LNCaP clone FGC (cell line): ENCODE measurements around the gene GM2A.
"Not testable (repeated sequence)": the region's sequence is repeated elsewhere in the genome, so short reads cannot be mapped to it uniquely, and the experiment has no call there.

Experiments
- DNase-seq: peaks from one replicate; pipeline ENCODE4 v3.0.0-alpha.2; 2011; ENCODE audit warnings: low read depth
- H3K4me3 ChIP-seq: 2 replicates; pipeline ENCODE4 v1.5.1; 2011; ENCODE audit warnings: mild to moderate bottlenecking, low read depth, low read length, control low read depth
- TF ChIP-seq, protein P1 (sequence below): IDR thresholded peaks from 2 replicates; pipeline ENCODE4 v1.5.1; 2012; ENCODE audit warnings: mild to moderate bottlenecking; ENCODE audit not compliant: control insufficient read depth, insufficient read depth; ENCODE audit errors: extremely low read depth

The GM2A gene

DNA sequence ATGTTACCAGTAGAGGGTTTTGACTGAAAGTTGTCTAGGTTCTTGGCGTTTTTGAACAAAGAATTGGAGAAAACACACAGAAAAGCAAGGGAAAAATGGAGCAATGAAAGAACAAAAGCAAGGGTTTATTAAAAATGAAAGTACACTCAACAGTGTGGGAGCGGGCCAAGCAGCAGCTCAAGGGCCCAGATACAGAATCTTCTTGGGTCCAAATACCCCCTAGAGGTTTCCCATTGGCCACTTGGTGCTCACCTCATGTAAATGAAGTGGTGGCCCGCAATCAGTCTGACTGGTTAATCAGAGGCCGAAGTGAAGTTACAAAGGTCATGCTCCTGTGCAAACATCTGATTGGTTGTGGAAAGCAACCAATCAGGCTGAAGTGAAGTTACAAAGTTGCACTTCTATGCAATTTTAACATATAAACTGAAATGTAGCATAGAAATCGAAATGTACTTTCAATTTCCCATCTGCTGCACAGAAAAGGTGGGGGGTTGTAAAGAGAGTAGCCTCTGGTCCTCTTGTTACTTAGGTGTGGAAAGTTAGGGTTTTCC lies 1.9 kb upstream of the GM2A start:
- TF ChIP-seq, protein P1, sequence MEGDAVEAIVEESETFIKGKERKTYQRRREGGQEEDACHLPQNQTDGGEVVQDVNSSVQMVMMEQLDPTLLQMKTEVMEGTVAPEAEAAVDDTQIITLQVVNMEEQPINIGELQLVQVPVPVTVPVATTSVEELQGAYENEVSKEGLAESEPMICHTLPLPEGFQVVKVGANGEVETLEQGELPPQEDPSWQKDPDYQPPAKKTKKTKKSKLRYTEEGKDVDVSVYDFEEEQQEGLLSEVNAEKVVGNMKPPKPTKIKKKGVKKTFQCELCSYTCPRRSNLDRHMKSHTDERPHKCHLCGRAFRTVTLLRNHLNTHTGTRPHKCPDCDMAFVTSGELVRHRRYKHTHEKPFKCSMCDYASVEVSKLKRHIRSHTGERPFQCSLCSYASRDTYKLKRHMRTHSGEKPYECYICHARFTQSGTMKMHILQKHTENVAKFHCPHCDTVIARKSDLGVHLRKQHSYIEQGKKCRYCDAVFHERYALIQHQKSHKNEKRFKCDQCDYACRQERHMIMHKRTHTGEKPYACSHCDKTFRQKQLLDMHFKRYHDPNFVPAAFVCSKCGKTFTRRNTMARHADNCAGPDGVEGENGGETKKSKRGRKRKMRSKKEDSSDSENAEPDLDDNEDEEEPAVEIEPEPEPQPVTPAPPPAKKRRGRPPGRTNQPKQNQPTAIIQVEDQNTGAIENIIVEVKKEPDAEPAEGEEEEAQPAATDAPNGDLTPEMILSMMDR: no peak
- DNase-seq: no peak
- no peak overlapping the region for H3K4me3 ChIP-seq

DNA sequence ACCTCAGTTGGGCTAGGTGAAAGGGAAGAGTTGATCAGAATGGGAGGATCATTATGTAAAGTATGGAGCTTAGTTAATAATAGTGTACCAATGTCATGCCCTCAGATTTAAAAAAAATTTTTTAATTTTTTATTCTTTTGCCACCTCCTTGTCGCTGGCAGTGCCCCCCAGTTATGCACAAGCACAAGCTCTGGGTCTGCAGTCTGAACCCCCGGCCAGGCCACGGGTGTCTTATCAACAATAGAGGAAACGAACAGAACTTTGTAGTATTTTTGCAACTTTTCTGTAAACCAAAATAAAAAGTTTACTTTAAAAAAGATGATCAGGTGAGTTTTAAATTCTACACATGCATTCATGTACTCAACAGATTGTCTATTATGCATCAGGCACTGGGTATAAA lies 1.4 kb upstream of the GM2A start:
- no peak overlapping the region for H3K4me3 ChIP-seq
- TF ChIP-seq, protein P1: no peak
- DNase-seq: no peak

DNA sequence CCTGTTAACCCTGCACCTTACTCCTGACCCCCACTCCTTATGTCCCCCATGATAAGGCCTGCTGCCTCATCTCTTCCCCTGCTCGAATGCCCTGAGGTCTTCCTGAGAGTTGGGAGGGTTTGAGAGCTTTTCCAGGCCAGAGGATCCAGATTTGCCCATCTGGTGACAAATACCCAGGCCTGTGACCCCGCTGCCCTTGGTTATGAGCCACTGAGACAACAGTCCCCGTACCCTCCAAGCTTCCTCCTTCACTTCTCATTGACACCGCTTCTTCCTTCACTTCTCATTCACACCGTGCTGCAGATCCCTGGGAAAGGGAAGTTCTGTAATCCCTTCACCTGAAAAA lies 593 bp downstream of the GM2A start:
- TF ChIP-seq, protein P1: no peak
- no peak for DNase-seq
- peak overlapping the region; percentile 92 for H3K4me3 ChIP-seq

DNA sequence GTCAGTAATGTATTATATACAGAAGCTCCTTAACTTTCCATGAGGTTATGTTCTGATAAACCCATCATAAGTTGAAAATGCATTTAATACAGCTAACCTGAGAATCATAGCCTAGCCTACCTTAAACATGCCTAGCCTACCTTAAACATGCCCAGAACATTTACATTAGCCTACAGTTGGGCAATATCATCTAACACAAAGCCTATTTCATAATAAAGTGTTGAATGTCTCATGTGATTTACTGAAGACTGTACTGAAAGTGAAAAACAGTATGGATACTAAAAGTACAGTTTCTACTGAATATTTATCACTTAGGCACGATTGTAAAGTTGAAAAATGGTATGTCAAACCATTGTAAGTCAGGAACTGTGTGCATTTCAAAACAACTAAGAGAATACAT lies 1.6 kb downstream of the GM2A start:
- no peak for DNase-seq
- TF ChIP-seq, protein P1: no peak
- no peak overlapping the region for H3K4me3 ChIP-seq

DNA sequence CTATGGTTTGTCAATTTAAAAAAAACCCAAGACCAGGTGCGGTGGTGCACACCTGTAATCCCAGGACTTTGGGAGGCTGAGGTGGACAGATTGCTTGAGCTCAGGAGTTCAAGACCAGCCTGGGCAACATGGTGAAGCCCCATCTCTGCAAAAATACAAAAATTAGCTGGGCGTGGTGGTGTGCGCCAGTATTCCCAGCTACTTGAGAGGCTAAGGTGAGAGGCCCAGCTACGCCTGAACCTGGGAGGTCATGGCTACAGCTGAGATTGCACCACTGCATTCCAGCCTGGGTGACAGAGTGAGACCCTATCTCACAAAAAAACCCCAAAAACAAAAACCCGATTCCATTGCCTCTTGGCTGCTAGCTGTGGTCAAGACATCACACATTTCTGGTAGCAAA lies 2.0 kb downstream of the GM2A start:
- not testable (repeated sequence) for DNase-seq, H3K4me3 ChIP-seq

DNA sequence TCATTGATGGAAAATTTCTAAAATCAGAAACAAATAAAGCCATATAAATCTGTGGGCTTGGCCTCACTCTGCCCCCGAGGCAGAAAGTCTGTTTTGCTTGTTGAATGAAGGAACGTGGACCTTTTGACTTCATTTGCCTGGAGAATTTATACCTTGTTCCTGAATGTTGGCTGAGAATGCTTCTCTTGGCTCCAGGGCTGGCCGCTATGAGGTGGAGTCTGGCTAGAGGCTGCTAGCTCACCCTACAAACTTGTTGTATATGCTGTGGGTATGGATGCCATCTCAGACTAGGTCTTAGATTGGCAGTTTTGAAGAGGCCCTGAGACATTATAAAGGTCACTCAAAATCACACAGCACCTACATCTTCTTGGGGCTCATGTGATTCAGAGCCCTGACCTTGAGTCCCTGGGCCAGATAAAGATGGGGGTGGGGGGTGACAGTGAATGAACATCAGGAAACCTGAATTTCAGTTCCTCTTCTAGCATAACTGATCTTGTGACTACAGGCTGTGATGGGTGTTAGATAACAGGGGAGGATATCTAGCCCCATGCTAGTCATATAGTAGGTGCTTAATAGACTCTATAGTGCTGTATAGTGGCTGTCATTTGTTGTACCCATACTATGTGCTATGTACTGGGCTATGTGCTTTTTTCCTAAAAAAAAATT lies 2.8 kb downstream of the GM2A start:
- TF ChIP-seq, protein P1: no peak
- DNase-seq: no peak
- no peak overlapping the region for H3K4me3 ChIP-seq

DNA sequence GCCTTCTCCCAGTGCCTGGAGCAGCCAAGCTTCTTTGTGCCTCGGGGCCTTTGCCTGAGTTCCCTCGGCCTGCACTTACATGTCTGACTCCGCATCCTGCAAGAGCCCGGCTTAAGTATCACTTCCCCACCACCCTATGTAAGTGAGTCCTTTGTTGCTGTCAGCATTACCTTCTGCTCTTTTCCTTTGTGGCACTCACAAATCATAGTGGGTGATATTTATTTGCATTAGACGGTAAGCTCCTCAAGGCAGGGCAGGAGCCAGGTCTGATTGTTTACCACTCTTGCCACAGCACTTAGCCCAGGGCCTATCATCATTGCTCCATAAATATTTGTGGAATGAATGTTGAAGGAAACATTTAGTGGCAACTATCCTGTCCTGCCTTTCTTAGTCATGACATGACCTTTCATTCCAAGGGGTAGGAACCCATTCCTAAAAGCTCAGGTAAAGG lies 4.8 kb downstream of the GM2A start:
- DNase-seq: no peak
- TF ChIP-seq, protein P1: no peak
- H3K4me3 ChIP-seq: no peak overlapping the region
